Endothelial cell of hepatic sinusoid (primary cell): ENCODE data around the gene OR4D6.

Experiments
- in situ Hi-C: cut with HindIII; loops from 2 replicates; pipeline ENCODE4 v1.10.0; 2017; ENCODE audit warnings: low sequenced_read_pairs

The OR4D6 gene

GRCh38 chr11:59503276-59503675, 46.5 kb downstream of the OR4D6 start, which contains the start of gene OR4D11:
Gene OR4D11, plus strand, starts transcription at chr11:59503576. Its CDS starts 0 bp downstream, at chr11:59503576.
- in situ Hi-C loops = no loop called here
